Astrocyte of the spinal cord (primary cell): ENCODE data around the gene FAM234A.

Source experiments
- DNase-seq: peaks from one replicate; pipeline ENCODE4 v3.0.0; 2011; ENCODE audit warnings: low read depth, low spot score
- H3K4me3 ChIP-seq: 2 replicates; pipeline ENCODE4 v1.5.1; 2011; ENCODE audit warnings: low read depth, mild to moderate bottlenecking, low read length, moderate library complexity
- CTCF ChIP-seq: IDR thresholded peaks from 2 replicates; pipeline ENCODE4 v1.5.1; 2012; ENCODE audit warnings: low read depth, mild to moderate bottlenecking, low read length, inconsistent platforms
- in situ Hi-C: cut with HindIII; loops from 2 replicates; pipeline ENCODE4 v1.10.0; 2017; ENCODE audit warnings: low sequenced_read_pairs

FAM234A gene

GRCh38 chr16:234468-235305 lies at the start of gene FAM234A:
Gene FAM234A (plus strand): TSS chr16:234821. CDS start chr16:254414, 19,593 bp downstream.
- H3K4me3 ChIP-seq: peak within 1 kb of the TSS; percentile 83
- peak; percentile 46 for TF ChIP-seq CTCF
- in situ Hi-C loops: no loop called here
- peak; percentile 87 for DNase-seq

- in situ Hi-C loops: no loop called here
- no peak for DNase-seq
- TF ChIP-seq CTCF: no peak
- no peak overlapping the region for H3K4me3 ChIP-seq
Observed at GRCh38 chr16:185213-185612, 49.4 kb upstream of the FAM234A start.

GRCh38 chr16:185691-186090 lies 48.9 kb upstream of the FAM234A start:
- no peak for TF ChIP-seq CTCF
- in situ Hi-C loops: no loop called here
- no peak for DNase-seq
- H3K4me3 ChIP-seq: no peak overlapping the region

- in situ Hi-C loops: no loop called here
- no peak overlapping the region for H3K4me3 ChIP-seq
- no peak for DNase-seq
- TF ChIP-seq CTCF: no peak
Observed at GRCh38 chr16:187330-187729, 47.3 kb upstream of the FAM234A start.

GRCh38 chr16:188674-189073 lies 45.9 kb upstream of the FAM234A start:
- no peak overlapping the region for H3K4me3 ChIP-seq
- in situ Hi-C loops: no loop called here
- no peak for DNase-seq
- peak; percentile 3 for TF ChIP-seq CTCF

- H3K4me3 ChIP-seq: no peak overlapping the region
- no peak for DNase-seq
- in situ Hi-C loops: no loop called here
- TF ChIP-seq CTCF: no peak
Observed at GRCh38 chr16:189604-190186, 44.9 kb upstream of the FAM234A start.
